Activated CD8-positive, alpha-beta T cell treated with anti-CD3 and anti-CD28 coated beads for 36 hours (primary cell): Measurements from ENCODE around the gene ABCC2. TPM values are rescaled to one million over a fixed set of nuclear protein-coding genes. Genes with fewer than 3 reads are reported as not detected.

Source experiments
- ATAC-seq: fragments of 200-7000 bp; cut with Tn5 transposase; one replicate; pipeline ENCODE4 v1.10.0; 2021; ENCODE audit warnings: mild to moderate bottlenecking, moderate library complexity
- CTCF ChIA-PET: fragments of 350-600 bp; sonication (Branson Sonifier 250); formaldehyde crosslinking; loops from one replicate; lab custom pipeline; 2021; ENCODE audit warnings: antibody characterized with exemption; lab: Charles Lee
- POLR2A ChIA-PET: fragments of 350-600 bp; sonication (Branson Sonifier 250); formaldehyde crosslinking; loops from one replicate; lab custom pipeline; 2021; ENCODE audit warnings: antibody characterized with exemption; lab: Charles Lee
- DNase-seq: peaks from one replicate; pipeline ENCODE4 v3.0.0-alpha.2; 2020
- H3K27ac Mint-ChIP-seq: one replicate; pipeline ENCODE4 v1.8.0; 2021; ENCODE audit warnings: mild to moderate bottlenecking, mixed read lengths
- H3K27me3 Mint-ChIP-seq: one replicate; pipeline ENCODE4 v1.8.0; 2021; ENCODE audit warnings: mixed read lengths
- H3K36me3 Mint-ChIP-seq: one replicate; pipeline ENCODE4 v1.8.0; 2021; ENCODE audit warnings: low read depth, mixed read lengths
- H3K4me1 Mint-ChIP-seq: one replicate; pipeline ENCODE4 v1.8.0; 2021; ENCODE audit warnings: low read depth, mixed read lengths
- H3K4me3 Mint-ChIP-seq: one replicate; pipeline ENCODE4 v1.8.0; 2021; ENCODE audit warnings: mild to moderate bottlenecking, moderate library complexity, mixed read lengths
- H3K9me3 Mint-ChIP-seq: one replicate; pipeline ENCODE4 v1.8.0; 2021; ENCODE audit warnings: mixed read lengths
- intact Hi-C: fragments of 100-400 bp; cut with micrococcal nuclease; formaldehyde crosslinking; loops from one replicate; pipeline ENCODE4 v1.10.0; 2022
- total RNA-seq, 2 experiments: library from RNA; stranded (reverse); gene quantifications; one replicate each; pipeline ENCODE4 v1.2.3, GENCODE V29; 2021
- TF ChIP-seq, protein P1 (sequence below): fragments of 200-600 bp; IDR thresholded peaks from one replicate; pipeline ENCODE4 v1.8.0; 2022; ENCODE audit warnings: antibody characterized with exemption, mild to moderate bottlenecking

ABCC2 gene
- total RNA-seq, 2 experiments from 2014 or later, result 0.87 to 1.0 TPM

DNA sequence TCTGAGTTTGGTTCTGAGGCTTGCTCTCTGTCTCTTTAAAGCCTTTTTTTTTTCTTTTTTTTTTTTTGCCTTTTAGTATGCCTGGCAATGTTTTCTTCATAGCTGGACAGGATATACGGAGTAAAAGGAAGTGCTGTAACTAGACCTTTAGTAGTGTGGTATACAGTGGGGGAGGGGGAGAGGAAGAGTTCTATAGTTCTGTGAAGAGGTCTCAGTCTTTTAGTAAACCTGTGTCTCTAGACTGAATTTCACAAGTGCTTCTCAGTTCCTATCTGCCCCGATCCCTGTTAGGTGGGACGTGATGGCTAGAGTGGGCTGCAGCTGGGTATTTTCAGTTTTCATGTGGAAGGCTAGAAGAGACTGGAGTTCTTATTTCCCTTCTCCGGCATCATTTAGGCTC is 3.1 kb upstream of the ABCC2 start:
- intact Hi-C loops, result no loop called here
- no peak overlapping the region for H3K4me3 Mint-ChIP-seq
- H3K9me3 Mint-ChIP-seq, result no peaks in the 10 kb centered on the region
- TF ChIP-seq, protein P1, sequence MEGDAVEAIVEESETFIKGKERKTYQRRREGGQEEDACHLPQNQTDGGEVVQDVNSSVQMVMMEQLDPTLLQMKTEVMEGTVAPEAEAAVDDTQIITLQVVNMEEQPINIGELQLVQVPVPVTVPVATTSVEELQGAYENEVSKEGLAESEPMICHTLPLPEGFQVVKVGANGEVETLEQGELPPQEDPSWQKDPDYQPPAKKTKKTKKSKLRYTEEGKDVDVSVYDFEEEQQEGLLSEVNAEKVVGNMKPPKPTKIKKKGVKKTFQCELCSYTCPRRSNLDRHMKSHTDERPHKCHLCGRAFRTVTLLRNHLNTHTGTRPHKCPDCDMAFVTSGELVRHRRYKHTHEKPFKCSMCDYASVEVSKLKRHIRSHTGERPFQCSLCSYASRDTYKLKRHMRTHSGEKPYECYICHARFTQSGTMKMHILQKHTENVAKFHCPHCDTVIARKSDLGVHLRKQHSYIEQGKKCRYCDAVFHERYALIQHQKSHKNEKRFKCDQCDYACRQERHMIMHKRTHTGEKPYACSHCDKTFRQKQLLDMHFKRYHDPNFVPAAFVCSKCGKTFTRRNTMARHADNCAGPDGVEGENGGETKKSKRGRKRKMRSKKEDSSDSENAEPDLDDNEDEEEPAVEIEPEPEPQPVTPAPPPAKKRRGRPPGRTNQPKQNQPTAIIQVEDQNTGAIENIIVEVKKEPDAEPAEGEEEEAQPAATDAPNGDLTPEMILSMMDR, result no peak
- ATAC-seq, result no peak
- POLR2A ChIA-PET, result no interaction called here
- no peaks in the 10 kb centered on the region for H3K36me3 Mint-ChIP-seq
- CTCF ChIA-PET, result no interaction called here
- H3K27ac Mint-ChIP-seq, result no peak overlapping the region
- no peaks in the 10 kb centered on the region for H3K27me3 Mint-ChIP-seq
- DNase-seq, result no peak
- H3K4me1 Mint-ChIP-seq, result peaks cover 6% of the 10 kb centered on the region

DNA sequence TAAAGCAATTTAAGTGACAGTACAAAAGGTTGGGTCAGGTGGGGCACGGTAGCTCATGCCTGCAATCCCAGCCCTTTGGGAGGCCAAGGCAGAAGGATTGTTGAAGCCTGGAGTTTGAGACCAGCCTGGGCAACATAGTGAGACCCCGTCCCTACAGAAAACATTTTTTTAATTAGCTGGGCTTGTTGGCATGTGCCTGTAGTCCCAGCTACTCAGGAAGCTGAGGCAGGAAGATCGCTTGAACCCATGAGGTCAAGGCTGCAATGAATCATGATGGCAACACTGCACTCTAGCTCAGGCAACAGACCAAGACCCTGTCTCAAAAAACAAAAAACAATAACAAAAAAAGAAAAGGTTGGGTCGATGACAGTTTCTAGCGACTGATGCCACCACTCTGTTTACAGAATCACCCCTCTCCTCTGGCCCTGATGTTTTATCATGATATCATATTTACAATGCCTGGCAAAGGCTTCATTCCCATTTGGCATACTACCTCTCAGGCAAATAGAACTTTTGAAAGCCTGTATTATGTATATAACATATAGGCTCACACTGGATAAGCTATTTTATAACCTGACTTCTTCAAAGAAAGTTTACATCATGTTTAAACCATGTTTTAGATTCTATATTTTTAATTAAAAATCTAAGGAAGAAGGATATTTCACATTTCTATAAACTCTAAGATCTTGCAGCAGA is 558 bp upstream of the ABCC2 start:
- DNase-seq, result no peak
- TF ChIP-seq, protein P1, result no peak
- CTCF ChIA-PET, result no interaction called here
- Mint-ChIP-seq H3K27ac (no peak overlapping the region), H3K4me3 (no peak overlapping the region), H3K9me3 (no peaks in the 10 kb centered on the region), H3K27me3 (no peaks in the 10 kb centered on the region), H3K4me1 (peaks cover 3% of the 10 kb centered on the region), H3K36me3 (no peaks in the 10 kb centered on the region)
- ATAC-seq, result no peak
- POLR2A ChIA-PET, result no interaction called here
- intact Hi-C loops, result no loop called here

DNA sequence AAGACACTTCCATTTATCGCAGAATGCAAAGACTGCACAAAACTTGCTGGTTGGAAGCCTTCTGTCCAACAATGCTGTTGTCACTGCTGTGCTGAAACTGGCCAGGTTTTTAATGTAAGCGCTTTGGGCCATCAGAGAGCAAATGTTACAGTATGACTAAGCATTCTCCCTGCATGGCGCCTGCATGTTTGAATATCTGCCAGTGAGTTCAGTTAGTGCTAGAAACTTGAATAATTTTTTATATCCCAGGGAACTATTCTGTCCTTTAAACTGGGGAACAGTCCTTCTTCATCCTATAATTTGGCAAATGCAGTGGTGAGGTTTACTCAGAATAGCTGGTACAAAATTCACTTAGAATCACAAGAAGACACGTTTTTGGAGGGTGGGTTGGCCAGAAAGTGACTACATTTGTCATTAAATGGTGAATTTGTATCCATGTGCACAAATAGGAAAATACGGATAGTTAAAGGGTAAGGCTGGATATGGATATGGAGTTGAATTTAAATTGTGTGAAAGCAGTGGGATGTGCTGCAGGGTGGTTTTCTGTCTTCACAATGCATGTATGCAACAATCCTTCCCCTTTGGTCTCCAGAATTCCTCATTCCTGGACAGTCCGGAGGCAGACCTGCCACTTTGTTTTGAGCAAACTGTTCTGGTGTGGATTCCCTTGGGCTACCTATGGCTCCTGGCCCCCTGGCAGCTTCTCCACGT is 1.7 kb downstream of the ABCC2 start:
- CTCF ChIA-PET, result no interaction called here
- Mint-ChIP-seq H3K36me3 (no peaks in the 10 kb centered on the region), H3K27ac (no peak overlapping the region), H3K9me3 (no peaks in the 10 kb centered on the region), H3K4me1 (peaks cover 3% of the 10 kb centered on the region), H3K4me3 (no peak overlapping the region), H3K27me3 (no peaks in the 10 kb centered on the region)
- ATAC-seq (no peak), DNase-seq (no peak)
- POLR2A ChIA-PET, result no interaction called here
- intact Hi-C loops, result no loop called here
- TF ChIP-seq, protein P1, result no peak

DNA sequence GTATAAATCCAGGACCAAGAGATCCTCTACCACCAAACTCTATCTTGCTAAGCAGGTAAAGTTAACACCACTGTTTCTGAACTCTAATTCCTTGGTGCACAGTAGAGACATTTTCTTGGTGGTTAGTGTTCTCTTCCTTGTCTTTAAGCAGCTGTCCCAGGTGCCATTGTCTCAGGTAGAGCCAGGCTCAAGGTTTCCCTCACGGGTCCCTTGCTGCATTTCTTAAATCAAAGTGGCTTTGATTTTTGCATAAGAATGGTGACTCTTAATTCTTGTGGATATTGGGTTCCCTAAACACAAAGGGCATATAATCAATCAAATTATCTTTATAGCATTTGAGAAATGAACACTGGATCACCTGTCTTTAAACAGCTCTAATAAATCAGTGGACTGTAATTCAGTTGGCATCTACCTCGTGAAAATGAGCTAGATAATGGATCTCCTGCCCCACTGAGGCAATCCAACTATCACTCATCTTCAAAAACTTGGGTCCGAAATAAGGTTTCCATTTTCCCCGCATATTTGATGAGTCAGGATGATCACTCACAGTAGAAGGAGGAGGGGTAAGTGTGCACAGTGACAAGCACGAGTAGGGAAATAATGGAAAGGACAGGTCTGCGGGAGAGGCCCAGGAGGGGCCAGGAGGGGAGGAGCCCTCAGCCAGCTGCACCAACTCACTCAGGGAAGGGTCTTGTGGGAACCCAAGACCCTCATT is 2.4 kb downstream of the ABCC2 start:
- ATAC-seq (no peak), DNase-seq (no peak)
- ChIA-PET CTCF (no interaction called here), POLR2A (no interaction called here)
- no peaks in the 10 kb centered on the region for H3K36me3 Mint-ChIP-seq
- H3K4me1 Mint-ChIP-seq, result no peaks in the 10 kb centered on the region
- H3K9me3 Mint-ChIP-seq, result no peaks in the 10 kb centered on the region
- H3K4me3 Mint-ChIP-seq, result no peak overlapping the region
- TF ChIP-seq, protein P1, result no peak
- H3K27me3 Mint-ChIP-seq, result no peaks in the 10 kb centered on the region
- no peak overlapping the region for H3K27ac Mint-ChIP-seq
- intact Hi-C loops, result no loop called here

DNA sequence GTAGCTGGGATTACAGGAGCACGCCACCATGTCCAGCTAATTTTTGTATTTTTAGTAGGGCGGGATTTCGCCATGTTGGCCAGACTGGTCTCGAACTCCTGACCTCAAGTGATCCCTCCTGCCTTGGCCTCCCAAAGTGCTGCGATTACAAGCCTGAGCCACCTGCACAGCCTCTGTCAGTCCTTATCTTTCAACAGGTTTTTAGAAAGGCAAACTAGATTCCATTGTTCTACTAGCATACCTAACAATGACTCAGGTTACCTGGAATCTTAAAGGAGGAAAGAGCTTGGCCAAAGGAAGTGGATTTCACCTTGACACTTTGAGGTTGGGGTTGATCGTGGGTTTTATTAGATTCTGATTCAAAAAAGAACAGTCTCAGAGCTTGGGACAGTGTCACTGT is 3.2 kb downstream of the ABCC2 start:
- intact Hi-C loops, result no loop called here
- CTCF ChIA-PET, result no interaction called here
- no peaks in the 10 kb centered on the region for H3K27me3 Mint-ChIP-seq
- POLR2A ChIA-PET, result no interaction called here
- H3K36me3 Mint-ChIP-seq, result no peaks in the 10 kb centered on the region
- TF ChIP-seq, protein P1, result no peak
- ATAC-seq (no peak), DNase-seq (no peak)
- H3K4me1 Mint-ChIP-seq, result no peaks in the 10 kb centered on the region
- no peaks in the 10 kb centered on the region for H3K9me3 Mint-ChIP-seq
- no peak overlapping the region for H3K4me3 Mint-ChIP-seq
- no peak overlapping the region for H3K27ac Mint-ChIP-seq
